ENCODE measurements around the gene RIC8A.
"Not testable (repeated sequence)": the region's sequence is repeated elsewhere in the genome, so short reads cannot be mapped to it uniquely, and the experiment has no call there.

RIC8A gene

DNA sequence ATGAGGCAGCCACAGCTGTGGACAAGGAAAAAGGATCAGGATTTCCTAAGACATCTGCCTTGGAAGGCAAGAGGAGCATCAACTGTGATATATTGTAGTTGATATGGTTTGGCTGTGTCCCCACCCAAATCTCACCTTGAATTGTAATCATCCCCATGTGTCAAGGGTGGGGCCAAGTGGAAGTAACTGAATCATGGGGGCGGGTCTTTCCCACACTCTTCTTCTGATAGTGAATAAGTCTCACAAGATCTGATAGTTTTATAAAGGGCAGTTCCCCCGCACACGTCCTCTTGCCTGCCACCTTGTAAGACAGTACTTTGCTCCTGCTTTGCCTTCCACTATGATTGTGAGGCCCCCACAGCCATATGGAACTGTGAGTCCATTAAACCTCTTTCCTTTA lies 10.2 kb downstream of the RIC8A start:
- in situ Hi-C loops (cut with MboI; ENCODE audit: low sequenced_read_pairs) = no loop called here

DNA sequence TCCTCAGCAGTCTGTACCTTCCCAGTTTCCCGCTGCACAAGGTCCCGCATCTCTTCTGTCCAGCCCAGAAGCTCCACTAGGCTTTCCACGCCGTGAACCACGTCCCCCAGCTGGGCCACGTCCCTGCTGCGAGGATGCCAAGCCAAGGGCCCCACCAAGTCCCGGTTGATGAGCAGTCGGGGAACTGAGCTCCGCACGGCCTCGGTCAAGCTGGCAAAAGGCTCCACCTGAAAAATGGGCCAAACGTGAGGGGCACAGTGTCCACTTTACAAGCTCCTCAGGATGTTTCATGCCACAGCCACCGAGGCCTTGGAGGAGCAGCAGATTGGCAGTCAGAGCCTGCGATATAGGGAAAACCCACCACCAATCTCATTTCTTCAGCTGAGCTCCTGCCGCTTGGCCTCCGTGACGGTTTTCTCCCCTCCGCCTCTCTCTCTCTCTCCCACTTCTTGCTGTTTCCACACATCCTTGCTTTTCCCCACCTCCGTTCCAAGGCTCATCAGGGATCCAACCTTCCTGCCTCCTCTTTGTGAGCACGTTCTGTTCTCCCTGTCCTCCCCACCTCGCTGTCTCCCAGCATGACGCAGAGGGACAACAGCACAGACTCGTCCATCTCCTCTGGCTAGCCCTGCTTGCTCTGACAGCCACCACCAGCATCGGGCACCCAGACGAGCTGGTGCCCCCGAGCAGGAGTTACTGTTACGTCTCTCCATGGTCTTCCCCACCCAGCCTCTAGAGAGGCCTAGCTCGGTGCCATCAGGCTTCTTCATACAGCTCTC lies 11.5 kb downstream of the RIC8A start:
- in situ Hi-C loops (cut with MboI; ENCODE audit: low sequenced_read_pairs) = no loop called here

DNA sequence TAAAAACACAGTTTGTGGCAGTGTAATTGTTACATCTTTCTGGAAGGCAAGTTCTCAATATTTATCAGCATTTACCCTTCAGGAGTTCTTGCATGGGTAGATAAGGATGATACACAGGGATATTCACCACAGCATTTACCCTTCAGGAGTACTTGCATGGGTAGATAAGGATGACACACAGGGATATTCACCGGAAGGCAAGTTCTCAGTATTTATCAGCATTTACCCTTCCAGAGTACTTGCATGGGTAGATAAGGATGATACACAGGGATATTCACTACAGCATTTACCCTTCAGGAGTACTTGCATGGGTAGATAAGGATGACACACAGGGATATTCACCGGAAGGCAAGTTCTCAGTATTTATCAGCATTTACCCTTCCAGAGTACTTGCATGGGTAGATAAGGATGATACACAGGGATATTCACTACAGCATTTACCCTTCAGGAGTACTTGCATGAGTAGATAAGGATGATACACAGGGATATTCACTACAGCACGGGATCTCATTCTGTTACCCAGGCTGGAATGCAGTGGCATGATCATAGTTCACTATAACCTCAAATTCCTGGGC lies 13.2 kb downstream of the RIC8A start:
- in situ Hi-C loops (cut with MboI; ENCODE audit: low sequenced_read_pairs) = not testable (repeated sequence)

DNA sequence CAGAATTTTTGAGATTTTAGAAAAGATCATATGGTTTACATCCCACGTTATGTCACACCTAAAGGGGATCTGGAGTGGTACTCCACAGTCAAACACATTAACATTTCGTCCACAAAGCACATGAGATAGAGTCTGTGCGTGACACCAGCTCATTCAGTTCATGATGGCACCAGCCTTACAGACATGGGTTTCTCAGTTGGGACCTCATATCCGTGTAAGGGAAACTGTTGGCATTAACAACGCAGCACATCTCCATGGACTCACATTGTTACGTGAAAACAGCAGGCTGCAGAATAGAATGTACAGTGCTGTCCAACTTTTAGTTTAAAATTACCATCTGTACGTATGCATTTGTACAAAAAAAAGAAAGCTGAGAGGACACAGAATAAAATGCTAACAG lies 14.0 kb downstream of the RIC8A start:
- in situ Hi-C loops (cut with MboI; ENCODE audit: low sequenced_read_pairs) = no loop called here

DNA sequence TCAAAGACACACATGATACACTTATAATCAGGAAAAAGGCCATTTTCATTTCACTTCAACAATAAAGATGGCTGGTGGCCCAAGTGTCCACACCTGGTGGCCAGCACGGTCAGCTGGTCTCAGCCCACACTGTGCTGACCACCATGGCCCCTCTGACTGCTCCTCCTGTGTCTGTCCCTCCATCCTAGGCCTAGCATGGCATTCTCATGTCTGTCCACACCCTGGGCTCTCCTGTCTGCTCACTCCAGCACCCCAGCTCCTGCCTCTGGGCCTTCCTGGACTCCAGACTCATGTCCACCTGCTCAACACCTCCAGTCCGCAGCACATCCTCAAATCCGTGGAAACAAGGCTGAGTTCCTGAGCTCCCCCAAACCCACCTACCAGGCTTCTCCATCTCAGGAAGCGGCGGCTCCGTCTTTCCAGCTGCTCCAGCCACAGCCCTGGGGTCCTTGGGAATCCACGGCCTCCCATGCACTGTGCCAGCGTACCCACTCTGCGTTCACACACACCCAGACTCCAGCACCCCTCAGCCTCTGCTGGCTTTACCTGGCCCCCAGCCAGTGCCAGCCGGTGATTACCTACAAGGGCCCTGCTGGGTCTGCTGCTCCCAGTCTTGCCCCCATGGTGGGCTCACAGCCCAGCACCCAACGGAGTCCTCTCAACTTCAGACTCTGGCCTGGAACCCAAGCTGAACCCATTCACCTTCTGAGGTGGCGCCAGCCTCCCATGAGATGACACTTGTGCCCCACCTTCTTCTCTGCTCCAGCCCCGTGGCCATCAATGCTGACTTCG lies 14.7 kb downstream of the RIC8A start:
- in situ Hi-C loops (cut with MboI; ENCODE audit: low sequenced_read_pairs) = no loop called here

DNA sequence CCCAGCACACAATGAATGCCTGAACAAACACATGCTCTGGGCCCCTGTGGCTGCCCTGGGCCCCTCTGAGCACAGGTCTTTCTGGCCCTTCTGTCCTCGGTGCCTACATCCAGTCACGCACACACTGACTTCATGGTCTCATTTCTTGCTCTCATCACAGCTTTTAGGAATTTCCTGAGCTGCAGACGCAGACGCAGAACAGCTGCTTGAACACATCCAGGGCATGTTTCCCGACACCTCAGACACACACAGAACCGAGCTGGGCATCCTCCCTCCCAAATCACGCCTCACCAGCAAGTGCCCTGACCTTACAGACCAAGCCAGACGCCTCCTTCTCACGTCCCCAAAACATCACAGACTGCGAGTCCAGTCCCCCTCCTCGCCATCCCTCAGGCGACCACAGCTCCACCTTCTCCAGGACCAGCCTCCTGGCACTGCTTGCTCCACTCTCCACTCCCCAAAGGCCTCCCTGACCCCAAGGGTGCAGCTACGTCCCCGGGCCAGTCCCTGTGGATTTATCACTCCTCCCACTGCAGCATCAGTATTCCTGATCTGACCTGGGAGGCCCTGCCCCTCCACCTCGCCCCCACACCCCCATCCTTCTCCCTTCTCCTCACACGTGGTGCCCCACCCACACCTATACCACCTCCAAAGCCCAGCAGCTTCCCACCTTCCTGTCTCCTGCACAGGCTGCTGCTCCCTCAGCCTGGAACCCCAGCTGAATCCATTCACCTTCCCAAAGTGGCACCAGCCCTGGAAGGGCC lies 15.7 kb downstream of the RIC8A start:
- in situ Hi-C loops (cut with MboI; ENCODE audit: low sequenced_read_pairs) = no loop called here

- in situ Hi-C loops (cut with MboI; ENCODE audit: low sequenced_read_pairs) = no loop called here
Measured at GRCh38 chr11:223884-224283, 16.4 kb downstream of the RIC8A start.

- in situ Hi-C loops (cut with MboI; ENCODE audit: low sequenced_read_pairs) = no loop called here
Measured at GRCh38 chr11:224424-224823, 16.9 kb downstream of the RIC8A start.

DNA sequence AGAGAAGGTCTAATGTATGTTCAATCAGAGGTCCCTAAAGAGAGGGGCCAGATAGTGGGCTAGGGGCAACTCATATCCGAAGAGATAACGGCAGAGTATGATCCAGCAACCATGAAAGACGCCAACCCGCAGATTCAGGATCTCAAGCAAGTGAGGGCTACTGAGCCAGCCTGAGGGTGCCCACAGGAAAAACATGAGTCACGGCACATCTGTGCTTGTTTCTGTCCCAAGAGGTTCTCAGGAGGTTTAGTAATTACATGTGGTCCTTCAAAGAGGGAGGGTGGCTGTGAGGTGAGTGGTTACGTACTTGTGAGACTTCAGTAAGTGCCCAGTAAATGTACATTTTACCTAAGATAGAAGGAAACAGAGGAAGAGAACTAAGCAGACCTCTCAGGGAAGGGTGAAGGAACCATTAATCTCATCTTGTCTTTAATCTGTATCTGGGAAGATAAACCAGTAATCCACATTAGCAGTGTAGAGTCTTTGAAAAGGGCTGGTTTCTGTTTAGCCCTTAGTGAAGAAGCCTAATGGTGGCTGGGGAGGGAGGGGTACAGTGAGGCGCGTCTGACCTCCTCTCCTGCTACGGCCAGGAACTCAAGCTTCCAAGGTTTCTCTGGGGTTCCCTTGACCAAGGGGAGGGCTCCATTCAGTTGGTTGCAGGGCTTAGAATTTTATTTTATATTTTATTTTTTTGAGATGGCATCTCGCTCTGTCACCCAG lies 18.4 kb downstream of the RIC8A start:
- in situ Hi-C loops (cut with MboI; ENCODE audit: low sequenced_read_pairs) = no loop called here

DNA sequence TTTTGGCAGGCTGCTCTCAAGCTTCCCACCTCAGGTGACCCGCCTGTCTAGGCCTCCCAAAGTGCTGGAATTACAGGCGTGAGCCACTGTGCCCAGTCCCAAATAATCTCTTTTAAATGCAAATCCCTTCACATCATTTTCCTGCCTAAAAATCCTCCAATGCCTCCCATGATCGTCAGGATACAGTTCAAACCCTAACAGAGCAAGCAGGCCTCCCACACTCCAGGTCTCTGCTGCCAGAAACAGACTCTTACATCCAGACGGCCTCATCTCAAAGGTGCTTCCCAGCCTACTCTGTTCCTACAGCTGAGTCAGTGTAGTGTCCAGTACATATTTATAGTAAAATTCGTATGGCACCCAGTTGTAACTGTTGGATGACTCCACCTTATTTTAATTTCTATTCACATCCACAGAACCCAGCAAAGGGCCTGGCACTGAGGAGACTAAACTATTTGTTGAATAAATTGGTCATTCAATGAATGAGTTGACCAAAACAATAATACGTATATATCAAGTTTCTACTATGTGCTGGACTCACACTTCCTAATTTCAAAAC lies 20.4 kb downstream of the RIC8A start:
- in situ Hi-C loops (cut with MboI; ENCODE audit: low sequenced_read_pairs) = no loop called here

DNA sequence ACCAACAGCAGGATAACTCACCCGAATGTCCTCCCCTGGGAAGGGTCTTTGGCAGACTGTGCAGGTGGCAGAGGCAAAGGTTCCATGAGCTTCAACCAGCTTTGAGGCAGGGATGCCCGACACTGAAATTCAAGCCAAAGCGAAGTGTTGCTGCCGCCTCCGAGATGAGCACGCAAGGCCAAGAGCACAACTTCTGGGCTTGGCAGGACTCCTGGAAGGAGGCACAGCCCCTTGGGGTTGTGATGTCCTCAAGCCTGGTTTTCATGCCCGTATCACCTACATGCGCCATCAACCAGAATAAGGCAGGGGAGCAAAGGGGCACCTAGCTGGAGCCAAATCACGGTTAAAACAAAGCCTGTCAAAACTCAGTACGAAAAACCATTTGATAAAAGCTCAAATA lies 22.9 kb downstream of the RIC8A start:
- in situ Hi-C loops (cut with MboI; ENCODE audit: low sequenced_read_pairs) = no loop called here

DNA sequence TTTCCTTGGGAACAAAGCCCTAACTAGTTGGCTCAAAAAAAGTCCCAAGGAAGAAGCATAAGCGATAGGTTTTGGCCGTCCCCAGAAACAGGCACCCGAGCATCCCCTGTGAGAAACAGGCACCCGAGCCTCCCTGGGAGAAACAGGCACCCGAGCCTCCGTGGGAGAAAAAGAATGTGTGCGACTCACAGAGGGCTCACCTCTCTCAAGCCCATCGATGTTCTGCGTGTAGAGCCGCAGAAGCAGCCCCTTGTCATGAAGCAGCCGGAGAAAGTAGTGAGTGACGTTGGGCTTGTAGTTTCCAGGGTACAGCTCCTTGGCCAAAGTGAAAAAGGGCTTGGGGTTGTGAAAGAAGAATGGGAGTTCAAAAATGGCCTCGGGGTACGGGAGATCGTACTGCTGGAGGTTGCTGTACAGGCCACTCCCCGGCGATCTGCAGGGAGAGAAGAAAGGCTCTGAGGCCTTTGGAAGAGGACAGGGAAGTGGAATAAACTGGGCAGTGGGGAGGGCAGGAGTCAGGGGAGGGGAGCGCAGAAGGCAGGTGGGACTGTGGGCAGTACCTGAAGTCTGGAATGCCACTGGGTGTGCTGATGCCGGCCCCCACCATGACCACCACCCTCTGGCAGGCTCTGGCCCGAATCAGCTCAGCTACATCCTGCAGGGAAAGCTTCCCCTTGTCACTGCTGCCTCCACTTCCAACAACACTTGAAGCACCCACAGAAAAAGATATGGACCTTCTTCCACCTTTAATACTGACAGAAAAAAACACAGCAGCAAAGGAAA lies 25.5 kb downstream of the RIC8A start:
- in situ Hi-C loops (cut with MboI; ENCODE audit: low sequenced_read_pairs) = no loop called here

DNA sequence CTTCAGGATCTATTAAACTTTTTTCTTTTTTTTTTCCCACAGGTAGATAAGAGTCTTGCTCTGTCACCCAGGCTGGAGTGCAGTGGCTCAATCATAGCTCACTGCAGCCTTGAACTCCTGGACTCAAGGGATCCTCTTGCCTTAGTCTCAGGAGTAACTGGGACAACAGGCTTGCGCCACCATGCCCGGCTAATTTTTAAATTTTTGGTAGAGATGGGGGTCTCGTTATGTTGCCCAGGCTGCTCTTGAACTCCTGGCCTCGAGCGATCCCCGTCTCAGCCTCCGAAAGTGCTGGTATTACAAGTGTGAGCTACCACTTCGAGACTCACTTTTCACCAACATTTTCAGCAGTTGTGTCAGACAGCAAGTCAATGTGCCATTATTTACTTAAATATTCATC lies 27.7 kb downstream of the RIC8A start:
- in situ Hi-C loops (cut with MboI; ENCODE audit: low sequenced_read_pairs) = no loop called here

- in situ Hi-C loops (cut with MboI; ENCODE audit: low sequenced_read_pairs) = no loop called here
Measured at GRCh38 chr11:235609-235996, 28.1 kb downstream of the RIC8A start.

DNA sequence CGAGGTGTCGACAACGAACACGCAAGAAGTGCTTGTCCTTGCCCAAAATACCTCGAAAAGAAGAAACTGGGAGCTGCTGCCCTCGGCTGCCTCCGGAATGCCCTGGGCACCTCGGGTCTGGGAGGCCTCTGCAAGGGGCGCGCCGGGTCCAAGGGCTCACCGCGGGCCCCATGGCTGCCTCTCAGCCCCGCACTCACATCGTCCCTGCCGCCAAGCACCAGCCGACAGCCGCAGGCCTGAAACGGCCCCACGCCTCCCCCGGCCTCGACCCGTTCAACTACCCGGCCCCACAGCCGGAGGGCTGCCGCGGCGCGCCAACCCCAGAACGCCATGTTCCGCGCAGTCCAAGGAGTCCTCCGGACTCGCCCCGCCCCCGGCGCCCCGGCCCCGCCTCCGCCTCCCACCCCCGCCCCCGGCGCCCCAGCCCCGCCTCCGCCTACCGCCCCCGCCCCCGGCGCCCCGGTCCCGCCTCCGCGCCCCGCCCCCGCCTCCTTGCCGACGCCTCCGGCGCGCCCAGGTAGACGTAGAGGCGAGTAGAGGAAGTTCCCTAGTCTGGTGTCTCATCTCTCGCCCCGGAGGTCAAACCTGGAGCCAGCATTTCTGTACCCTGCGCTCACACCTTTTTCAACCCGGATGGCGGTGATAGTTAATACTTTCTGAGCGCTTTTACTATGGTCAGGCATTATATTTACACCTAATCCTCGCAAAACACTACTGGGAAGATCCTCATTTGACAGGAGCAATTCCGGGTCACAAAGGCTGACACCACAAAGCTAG lies 28.7 kb downstream of the RIC8A start, which contains the start of gene SIRT3:
Gene SIRT3 (minus strand): TSS at position 346 of the 777 bp plus-strand sequence. CDS start 14 bp downstream, at position 332.
- in situ Hi-C loops (cut with MboI; ENCODE audit: low sequenced_read_pairs) = no loop called here

DNA sequence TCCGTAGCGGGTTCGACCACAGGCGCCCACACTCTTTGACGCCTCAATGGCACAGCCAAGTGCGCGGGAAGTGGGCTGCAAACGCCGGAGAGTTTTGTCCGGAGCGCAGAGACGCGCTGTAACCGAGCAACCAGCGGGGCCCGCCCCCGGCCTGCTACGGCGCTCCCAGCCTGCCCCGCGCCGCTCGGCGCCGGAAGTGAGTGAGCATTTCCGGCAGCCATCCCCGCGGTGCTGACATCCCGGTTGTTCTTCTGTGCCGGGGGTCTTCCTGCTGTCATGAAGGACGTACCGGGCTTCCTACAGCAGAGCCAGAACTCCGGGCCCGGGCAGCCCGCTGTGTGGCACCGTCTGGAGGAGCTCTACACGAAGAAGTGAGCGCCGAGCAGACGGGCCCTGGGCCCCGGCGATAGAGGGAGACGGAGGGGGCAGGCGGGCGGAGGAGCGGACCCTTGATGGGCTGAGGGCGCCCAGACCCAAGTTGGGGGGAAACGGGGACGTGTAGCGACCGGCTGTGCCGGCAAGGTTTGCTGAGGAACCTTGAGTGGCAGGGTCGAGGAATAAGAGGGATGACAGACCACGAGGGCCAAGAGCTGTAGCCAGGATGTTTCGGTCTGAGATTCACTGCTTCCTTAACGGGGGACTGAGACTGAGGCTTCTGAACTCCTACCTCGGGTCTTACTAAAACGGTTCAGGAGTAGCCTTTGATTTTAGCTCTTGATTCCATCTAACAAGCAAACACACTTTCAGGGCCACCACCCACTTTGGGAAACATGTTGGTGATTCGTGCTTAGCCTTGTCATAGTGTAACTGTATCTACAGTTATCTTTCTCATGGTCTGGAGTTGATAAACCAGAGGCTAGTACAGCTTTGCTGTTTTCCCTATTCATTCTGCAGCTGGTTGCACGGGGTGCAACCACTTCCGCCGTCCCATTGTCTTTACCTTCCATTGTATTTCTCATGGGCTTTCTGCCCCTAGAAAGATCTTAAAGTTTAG lies 29.6 kb downstream of the RIC8A start, which contains the start of gene PSMD13:
Gene PSMD13 (plus strand): TSS at position 203 of the 994 bp plus-strand sequence. CDS start 74 bp downstream, at position 277.
- in situ Hi-C loops (cut with MboI; ENCODE audit: low sequenced_read_pairs) = no loop called here

- in situ Hi-C loops (cut with MboI; ENCODE audit: low sequenced_read_pairs) = not testable (repeated sequence)
Measured at GRCh38 chr11:238346-238745, 30.8 kb downstream of the RIC8A start.
